ENCODE data around the gene NTN5. TPM values are rescaled to one million over a fixed set of nuclear protein-coding genes. Genes with fewer than 3 reads are reported as not detected.

NTN5 gene
- 1 to 10 TPM in 3 of 6 donors, under 1 TPM in 2, not detected in 1; 0.57 to 3.1 (median 1.0) TPM for total RNA-seq

DNA sequence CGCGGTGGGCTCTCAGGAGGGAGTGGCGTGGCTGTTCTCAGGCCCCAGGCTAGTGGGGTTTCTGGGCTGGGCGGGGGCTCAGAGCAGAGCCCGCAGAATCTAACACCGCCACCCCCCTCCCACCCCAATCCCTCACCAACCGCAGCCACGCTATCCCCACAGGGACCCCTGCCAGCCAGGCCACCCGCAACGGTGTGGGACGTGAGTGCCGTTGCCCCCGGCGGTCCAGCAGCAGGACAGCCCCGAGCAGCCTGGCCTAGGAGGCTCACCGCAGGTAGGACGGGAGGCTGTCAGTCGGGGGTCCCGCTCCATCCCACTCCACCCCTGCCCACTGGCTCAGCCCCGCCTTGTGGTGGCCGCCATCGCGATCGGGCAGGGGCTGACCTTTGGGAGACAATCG is at the start of gene NTN5:
Gene NTN5 (minus strand): TSS at position 24 of the 400 bp plus-strand sequence. CDS start 2,031 bp downstream, outside the sequence.
- H3K27me3 ChIP-seq = no peaks in the 10 kb centered on the region
- TF ChIP-seq EP300 (IDR thresholded peaks at IDR 0.05) (no peak), POLR2AphosphoS5 (IDR thresholded peaks at IDR 0.05) (no peak), POLR2A (IDR thresholded peaks at IDR 0.05) (no peak)
- TF ChIP-seq, protein P1, sequence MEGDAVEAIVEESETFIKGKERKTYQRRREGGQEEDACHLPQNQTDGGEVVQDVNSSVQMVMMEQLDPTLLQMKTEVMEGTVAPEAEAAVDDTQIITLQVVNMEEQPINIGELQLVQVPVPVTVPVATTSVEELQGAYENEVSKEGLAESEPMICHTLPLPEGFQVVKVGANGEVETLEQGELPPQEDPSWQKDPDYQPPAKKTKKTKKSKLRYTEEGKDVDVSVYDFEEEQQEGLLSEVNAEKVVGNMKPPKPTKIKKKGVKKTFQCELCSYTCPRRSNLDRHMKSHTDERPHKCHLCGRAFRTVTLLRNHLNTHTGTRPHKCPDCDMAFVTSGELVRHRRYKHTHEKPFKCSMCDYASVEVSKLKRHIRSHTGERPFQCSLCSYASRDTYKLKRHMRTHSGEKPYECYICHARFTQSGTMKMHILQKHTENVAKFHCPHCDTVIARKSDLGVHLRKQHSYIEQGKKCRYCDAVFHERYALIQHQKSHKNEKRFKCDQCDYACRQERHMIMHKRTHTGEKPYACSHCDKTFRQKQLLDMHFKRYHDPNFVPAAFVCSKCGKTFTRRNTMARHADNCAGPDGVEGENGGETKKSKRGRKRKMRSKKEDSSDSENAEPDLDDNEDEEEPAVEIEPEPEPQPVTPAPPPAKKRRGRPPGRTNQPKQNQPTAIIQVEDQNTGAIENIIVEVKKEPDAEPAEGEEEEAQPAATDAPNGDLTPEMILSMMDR (IDR thresholded peaks at IDR 0.05) = no peak
- H3K4me1 ChIP-seq = peaks cover 7 to 9% (median 8%) of the 10 kb centered on the region in 4 donors
- no peak for ATAC-seq (ENCODE audit: low FRiP score in 2 of 2)
- no peaks in the 10 kb centered on the region for H3K36me3 ChIP-seq
- H3K27ac ChIP-seq = no peak within 1 kb of the TSS
- WGBS, 2 donors = 71 to 82% methylated on average over 13 to 17 of the region's 25 CpGs
- peak in 1 of 2 donors; percentile 81 for DNase-seq
- no peak within 1 kb of the TSS for H3K4me3 ChIP-seq
- no peaks in the 10 kb centered on the region for H3K9me3 ChIP-seq

DNA sequence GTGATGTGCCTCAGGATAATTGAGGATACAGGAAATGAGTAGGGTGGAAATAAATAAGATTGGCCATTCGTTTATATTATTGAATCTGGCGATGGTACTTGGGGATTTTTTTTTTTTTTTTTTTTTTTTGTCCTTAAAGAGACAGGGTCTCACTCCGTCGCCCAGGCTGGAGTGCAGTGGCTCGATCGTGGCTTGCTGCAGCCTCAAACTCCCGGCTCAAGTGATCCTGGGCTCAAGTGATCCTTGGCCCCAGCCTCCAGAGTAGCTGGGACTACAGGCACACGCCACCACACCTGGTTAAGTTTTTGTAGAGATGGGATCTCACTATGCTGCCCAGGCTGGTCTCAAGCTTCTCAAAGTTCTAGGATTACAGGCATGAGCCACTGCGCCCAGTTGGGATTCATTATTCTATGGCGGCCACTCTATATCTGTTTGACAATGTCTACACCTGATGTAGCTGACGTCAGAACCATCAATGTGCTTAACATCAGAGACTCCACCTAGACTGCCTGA is 49.4 kb upstream of the NTN5 start:
- Histone ChIP-seq H3K27me3 (no peaks in the 10 kb centered on the region), H3K36me3 (peaks cover 0 to 33% (median 0%) of the 10 kb centered on the region in 4 donors), H3K4me3 (no peak overlapping the region), H3K9me3 (peaks cover 0 to 5% (median 0%) of the 10 kb centered on the region in 4 donors), H3K27ac (peak overlapping the region in 2 of 4 donors; percentile 21 to 91), H3K4me1 (peaks cover 47 to 77% (median 68%) of the 10 kb centered on the region in 4 donors)
- DNase-seq (peak in 1 of 2 donors; percentile 22), ATAC-seq (ENCODE audit: low FRiP score in 2 of 2) (no peak)
- 63 to 72% methylated on average over 8 to 11 of the region's 11 CpGs for WGBS, 2 donors
- TF ChIP-seq POLR2AphosphoS5 (IDR thresholded peaks at IDR 0.05) (peak in 1 of 2 donors; percentile 1), POLR2A (IDR thresholded peaks at IDR 0.05) (no peak), EP300 (IDR thresholded peaks at IDR 0.05) (peak in 1 of 4 donors; percentile 41)
- TF ChIP-seq, protein P1 (IDR thresholded peaks at IDR 0.05) = no peak

GRCh38 chr19:48720613-48721296 is 47.9 kb upstream of the NTN5 start:
- Histone ChIP-seq H3K9me3 (peaks cover 0 to under 1% (median 0%) of the 10 kb centered on the region in 4 donors), H3K27me3 (no peaks in the 10 kb centered on the region), H3K4me3 (peak overlapping the region; percentile 33 to 60 (median 53)), H3K4me1 (peaks cover 44 to 75% (median 71%) of the 10 kb centered on the region in 4 donors), H3K27ac (peak overlapping the region; percentile 46 to 91 (median 82)), H3K36me3 (peaks cover 0 to 19% (median 0%) of the 10 kb centered on the region in 4 donors)
- DNase-seq (peak; percentile 92 to 100), ATAC-seq (ENCODE audit: low FRiP score in 2 of 2) (peak; percentile 94 to 95)
- TF ChIP-seq, protein P1 (IDR thresholded peaks at IDR 0.05) = no peak
- peak in 1 of 4 donors; percentile 30 for TF ChIP-seq POLR2A (IDR thresholded peaks at IDR 0.05)
- TF ChIP-seq POLR2AphosphoS5 (IDR thresholded peaks at IDR 0.05) = peak in 1 of 2 donors; percentile 45
- WGBS, 2 donors = 21 to 32% methylated on average over 42 of the region's 42 CpGs

- 37 to 49% methylated on average over 12 of the region's 12 CpGs for WGBS, 2 donors
- Histone ChIP-seq H3K27ac (peak overlapping the region in 3 of 4 donors; percentile 74 to 91 (median 83)), H3K4me1 (peaks cover 45 to 75% (median 74%) of the 10 kb centered on the region in 4 donors), H3K36me3 (peaks cover 0 to 19% (median 0%) of the 10 kb centered on the region in 4 donors), H3K9me3 (no peaks in the 10 kb centered on the region), H3K27me3 (no peaks in the 10 kb centered on the region), H3K4me3 (peak overlapping the region in 3 of 4 donors; percentile 49 to 60 (median 57))
- DNase-seq = no peak
- ATAC-seq (ENCODE audit: low FRiP score in 2 of 2) = no peak
- TF ChIP-seq POLR2AphosphoS5 (IDR thresholded peaks at IDR 0.05) (no peak), EP300 (IDR thresholded peaks at IDR 0.05) (no peak), POLR2A (IDR thresholded peaks at IDR 0.05) (no peak)
- TF ChIP-seq, protein P1 (IDR thresholded peaks at IDR 0.05) = no peak
Measured at GRCh38 chr19:48720251-48720612, 47.4 kb upstream of the NTN5 start.

All from upper lobe of left lung (tissue), 6 donors.